Parathyroid adenoma (tissue), 2 donors: ENCODE measurements around the gene CCDC188.

Source experiments
- H2AFZ ChIP-seq: fragments of 300-600 bp; sonication (generic); one replicate; pipeline ENCODE4 v1.7.0; 2017; ENCODE audit warnings: antibody characterized with exemption, mild to moderate bottlenecking
- H3K27ac ChIP-seq: fragments of 300-600 bp; sonication (generic); one replicate; pipeline ENCODE4 v1.7.0; 2017
- H3K27me3 ChIP-seq: fragments of 300-600 bp; sonication (generic); one replicate; pipeline ENCODE4 v1.7.0; 2017; ENCODE audit warnings: low read length; ENCODE audit not compliant: control insufficient read depth, insufficient read depth
- H3K36me3 ChIP-seq: fragments of 300-600 bp; sonication (generic); one replicate; pipeline ENCODE4 v1.7.0; 2017; ENCODE audit warnings: low read length; ENCODE audit not compliant: control insufficient read depth, insufficient read depth
- H3K4me1 ChIP-seq: fragments of 300-600 bp; sonication (generic); one replicate; pipeline ENCODE4 v1.7.0; 2017; ENCODE audit warnings: control low read depth
- H3K4me2 ChIP-seq: fragments of 300-600 bp; sonication (generic); one replicate; pipeline ENCODE4 v1.7.0; 2017; ENCODE audit warnings: low read length
- H3K4me3 ChIP-seq: fragments of 300-600 bp; sonication (generic); one replicate; pipeline ENCODE4 v1.7.0; 2017; ENCODE audit warnings: low read depth, low read length
- H3K79me2 ChIP-seq: fragments of 300-600 bp; sonication (generic); one replicate; pipeline ENCODE4 v1.7.0; 2017; ENCODE audit warnings: control low read depth
- H3K9ac ChIP-seq: fragments of 300-600 bp; sonication (generic); one replicate; pipeline ENCODE4 v1.7.0; 2017; ENCODE audit warnings: mild to moderate bottlenecking
- H3K9me3 ChIP-seq: fragments of 300-600 bp; sonication (generic); one replicate; pipeline ENCODE4 v1.7.0; 2017; ENCODE audit warnings: low read length; ENCODE audit not compliant: control insufficient read depth
- CTCF ChIP-seq: fragments of 300-600 bp; sonication (generic); IDR thresholded peaks from one replicate; pipeline ENCODE4 v1.7.0; 2017; ENCODE audit warnings: antibody characterized with exemption, mild to moderate bottlenecking
- donor health status: primary hyperparathyroidism.

The CCDC188 gene

GRCh38 chr22:20150381-20151275 lies at the start of gene CCDC188:
CCDC188 (minus strand) TSS chr22:20151055; CDS start chr22:20150986, 69 bp downstream.
- no peak within 1 kb of the TSS for H3K4me3 ChIP-seq
- no peaks in the 10 kb centered on the region for H3K79me2 ChIP-seq
- H3K27ac ChIP-seq = no peak within 1 kb of the TSS
- H3K4me2 ChIP-seq = no peak within 1 kb of the TSS
- no peaks in the 10 kb centered on the region for H3K36me3 ChIP-seq
- H3K9ac ChIP-seq = no peak within 1 kb of the TSS
- no peak within 1 kb of the TSS for H2AFZ ChIP-seq
- no peaks in the 10 kb centered on the region for H3K27me3 ChIP-seq
- no peaks in the 10 kb centered on the region for H3K4me1 ChIP-seq
- TF ChIP-seq CTCF = no peak
- H3K9me3 ChIP-seq = no peaks in the 10 kb centered on the region

- H3K4me2 ChIP-seq = no peak overlapping the region
- H3K27ac ChIP-seq = no peak overlapping the region
- TF ChIP-seq CTCF = no peak
- no peak overlapping the region for H3K9ac ChIP-seq
- H3K9me3 ChIP-seq = no peaks in the 10 kb centered on the region
- no peak overlapping the region for H3K4me3 ChIP-seq
- H3K36me3 ChIP-seq = no peaks in the 10 kb centered on the region
- no peaks in the 10 kb centered on the region for H3K4me1 ChIP-seq
- no peaks in the 10 kb centered on the region for H3K27me3 ChIP-seq
- no peak overlapping the region for H2AFZ ChIP-seq
- no peaks in the 10 kb centered on the region for H3K79me2 ChIP-seq
These were observed 49.1 kb upstream of the CCDC188 start for GRCh38 chr22:20199906-20200305.

- no peak overlapping the region for H3K4me3 ChIP-seq
- no peak overlapping the region for H3K4me2 ChIP-seq
- H3K27me3 ChIP-seq = no peaks in the 10 kb centered on the region
- no peaks in the 10 kb centered on the region for H3K4me1 ChIP-seq
- H3K9ac ChIP-seq = no peak overlapping the region
- H3K9me3 ChIP-seq = no peaks in the 10 kb centered on the region
- no peak for TF ChIP-seq CTCF
- H3K27ac ChIP-seq = no peak overlapping the region
- H2AFZ ChIP-seq = no peak overlapping the region
- no peaks in the 10 kb centered on the region for H3K36me3 ChIP-seq
- H3K79me2 ChIP-seq = no peaks in the 10 kb centered on the region
These were observed 48.6 kb upstream of the CCDC188 start for GRCh38 chr22:20199413-20199842.

DNA sequence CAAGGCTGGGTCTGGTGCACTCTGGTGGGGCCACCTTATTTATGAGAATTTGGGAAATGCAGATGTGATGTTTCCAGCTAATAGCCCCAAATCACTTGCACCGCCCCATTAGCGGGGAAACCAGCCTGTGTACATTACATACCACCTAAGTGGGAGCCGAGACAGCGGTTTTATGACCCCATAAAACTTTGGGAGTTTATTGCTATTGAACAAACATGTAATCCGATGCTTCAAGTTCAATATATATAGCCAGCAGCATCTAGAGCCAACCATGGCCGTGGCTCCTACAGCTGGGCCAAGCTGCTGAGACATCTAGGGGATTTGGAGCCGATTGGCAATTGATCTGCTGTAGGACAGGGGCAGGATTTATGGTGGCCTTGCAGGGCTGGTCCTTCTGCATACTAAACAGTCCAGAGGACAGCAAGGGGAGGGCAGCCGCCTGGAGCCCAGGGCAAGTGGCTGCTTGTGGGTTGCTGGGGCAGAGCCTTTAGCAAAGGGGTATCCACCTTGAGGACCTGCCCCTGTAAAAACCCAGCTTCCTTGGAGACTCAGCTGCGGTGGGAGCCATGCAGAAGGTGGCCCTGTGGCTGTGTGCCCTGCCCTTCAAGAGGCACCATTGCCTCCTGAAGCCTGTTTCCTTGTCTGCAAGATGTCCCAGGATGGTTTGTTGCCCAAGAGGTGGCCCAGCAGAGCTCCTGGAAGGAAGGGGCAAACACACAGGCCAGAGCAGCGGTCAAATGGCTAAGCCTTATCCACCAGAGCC lies 47.9 kb upstream of the CCDC188 start:
- Histone ChIP-seq H3K9me3 (no peaks in the 10 kb centered on the region), H3K36me3 (no peaks in the 10 kb centered on the region), H3K79me2 (no peaks in the 10 kb centered on the region), H3K27me3 (no peaks in the 10 kb centered on the region), H3K9ac (no peak overlapping the region), H2AFZ (no peak overlapping the region), H3K4me2 (no peak overlapping the region), H3K4me3 (no peak overlapping the region), H3K4me1 (no peaks in the 10 kb centered on the region), H3K27ac (no peak overlapping the region)
- TF ChIP-seq CTCF = no peak
